Measurements from ENCODE around the gene KLHL13.

DNA sequence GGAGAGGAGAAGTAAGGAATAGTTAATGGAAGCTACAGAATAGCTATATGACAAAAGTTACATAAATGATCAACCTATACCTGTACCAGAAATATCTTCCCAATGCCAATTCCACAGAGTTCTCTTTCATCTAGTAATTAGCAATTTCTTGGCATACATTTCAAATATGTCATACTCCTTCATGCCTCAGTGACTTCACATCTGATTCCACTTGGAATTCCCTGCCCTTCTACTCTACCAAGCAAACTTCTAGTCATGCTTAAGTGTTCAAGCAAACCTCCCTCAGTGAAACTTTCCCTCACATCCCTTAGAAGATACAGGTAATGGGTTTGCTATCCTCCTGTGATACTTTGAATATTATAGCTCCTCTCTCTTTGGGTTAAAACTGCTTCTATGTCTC lies 127.1 kb downstream of the KLHL13 start:
- TF ChIP-seq CTCF (IDR thresholded peaks at IDR 0.05) = no peak
- no peak for TF ChIP-seq SIN3A (IDR thresholded peaks at IDR 0.05; ENCODE audit: borderline replicate concordance, insufficient read depth, low read depth, low read length)
- no peak for TF ChIP-seq POLR2AphosphoS5 (IDR thresholded peaks at IDR 0.05; ENCODE audit: low read depth, low read length)
- TF ChIP-seq TCF7L2 (IDR thresholded peaks at IDR 0.05; ENCODE audit: low read depth, low read length) = no peak
- no peak for TF ChIP-seq REST (IDR thresholded peaks at IDR 0.05; ENCODE audit: insufficient read depth in 1 of 2, low read depth in 2 of 2, low read length in 1 of 2)
